Vagina (tissue), 2 donors: Measurements from ENCODE around the gene TM9SF2. TPM values are rescaled to one million over a fixed set of nuclear protein-coding genes. Genes with fewer than 3 reads are reported as not detected.

Experiments
- DNase-seq, 2 donors: peaks; one replicate each; pipeline ENCODE4 v3.0.0-alpha.2; 2017; ENCODE audit errors: extremely low spot score in 2 of 2
- H3K27ac ChIP-seq: fragments of 200-600 bp; sonication (generic); one replicate; pipeline ENCODE4 v1.5.1; 2019
- H3K27me3 ChIP-seq: fragments of 200-600 bp; sonication (generic); one replicate; pipeline ENCODE4 v1.5.1; 2019
- H3K36me3 ChIP-seq, 2 donors: fragments of 200-600 bp; sonication (generic); one replicate each; pipeline ENCODE4 v1.5.1; 2017 to 2019
- H3K4me1 ChIP-seq: fragments of 200-600 bp; sonication (generic); one replicate; pipeline ENCODE4 v1.5.1; 2019
- H3K4me3 ChIP-seq, 2 donors: fragments of 200-600 bp; sonication (generic); 1 replicate in 1 of 2; 2 replicates in 1 of 2; pipeline ENCODE4 v1.5.1; 2016 to 2019
- H3K9me3 ChIP-seq: fragments of 200-600 bp; sonication (generic); one replicate; pipeline ENCODE4 v1.5.1; 2019
- CTCF ChIP-seq, 3 experiments: fragments of 450-650 bp in 2 of 3; fragments of 200-600 bp in 1 of 3; sonication (generic) in 1 of 3; IDR thresholded peaks; one replicate each; pipeline ENCODE4 v1.5.1; 2017 to 2019; ENCODE audit warnings: antibody characterized with exemption in 3 of 3, mild to moderate bottlenecking in 2 of 3, moderate library complexity in 2 of 3
- POLR2A ChIP-seq, 2 donors: fragments of 450-650 bp; IDR thresholded peaks; one replicate each; pipeline ENCODE4 v1.6.1; 2017; ENCODE audit warnings: antibody characterized with exemption in 2 of 2, mild to moderate bottlenecking in 2 of 2, moderate library complexity in 2 of 2
- POLR2AphosphoS5 ChIP-seq, 2 donors: sonication (generic); formaldehyde crosslinking; IDR thresholded peaks; one replicate each; pipeline ENCODE4 v1.9.0; 2017; ENCODE audit warnings: antibody characterized with exemption in 2 of 2, mild to moderate bottlenecking in 2 of 2, low read depth in 1 of 2; ENCODE audit not compliant: insufficient read depth in 1 of 2
- intact Hi-C: fragments of 100-400 bp; cut with DNase I; formaldehyde crosslinking; loops from one replicate; pipeline ENCODE4 v1.15.1; 2023
- small RNA-seq: library from RNA; depleted of rRNA; stranded (forward); fragments of <200 nt; gene quantifications from one replicate; pipeline ENCODE3, GENCODE V24; 2016
- total RNA-seq: library from RNA; depleted of rRNA; stranded (reverse); fragments of >200 nt; gene quantifications from one replicate; pipeline ENCODE4 v1.2.3, GENCODE V29; 2016

Gene TM9SF2
- total RNA-seq, 1 donor from 2014 or later, result 59.2 TPM

GRCh38 chr13:99605420-99606323, 104.4 kb downstream of the TM9SF2 start:
- intact Hi-C loops, result no loop called here
- H3K4me3 ChIP-seq, result peak overlapping the region; percentile 75 to 82
- H3K27me3 ChIP-seq, result no peaks in the 10 kb centered on the region
- no peaks in the 10 kb centered on the region for H3K36me3 ChIP-seq
- peak overlapping the region; percentile 54 for H3K27ac ChIP-seq
- no peak for DNase-seq
- H3K9me3 ChIP-seq, result no peaks in the 10 kb centered on the region
- peaks cover 7% of the 10 kb centered on the region for H3K4me1 ChIP-seq
- TF ChIP-seq POLR2A (IDR thresholded peaks at IDR 0.05), result no peak
- no peak for TF ChIP-seq CTCF (IDR thresholded peaks at IDR 0.05)
- no peak for TF ChIP-seq POLR2AphosphoS5 (IDR thresholded peaks at IDR 0.05; ENCODE audit: insufficient read depth in 1 of 2, low read depth in 1 of 2)

GRCh38 chr13:99606324-99607066, 105.2 kb downstream of the TM9SF2 start, which contains the start of gene CLYBL:
TSS of gene CLYBL (plus strand) at chr13:99606690.
- Histone ChIP-seq H3K36me3 (no peaks in the 10 kb centered on the region), H3K4me3 (peak within 1 kb of the TSS; percentile 75 to 82), H3K4me1 (peaks cover 7% of the 10 kb centered on the region), H3K27me3 (no peaks in the 10 kb centered on the region), H3K9me3 (no peaks in the 10 kb centered on the region), H3K27ac (peak within 1 kb of the TSS; percentile 80)
- DNase-seq, result peak in 1 of 2 donors; percentile 90
- intact Hi-C loops, result no loop called here
- TF ChIP-seq CTCF (IDR thresholded peaks at IDR 0.05) (no peak), POLR2A (IDR thresholded peaks at IDR 0.05) (peak in 1 of 2 donors; percentile 51), POLR2AphosphoS5 (IDR thresholded peaks at IDR 0.05; ENCODE audit: insufficient read depth in 1 of 2, low read depth in 1 of 2) (peak in 1 of 2 donors; percentile 35)

GRCh38 chr13:99608345-99608744, 107.1 kb downstream of the TM9SF2 start:
- H3K9me3 ChIP-seq, result no peaks in the 10 kb centered on the region
- H3K36me3 ChIP-seq, result no peaks in the 10 kb centered on the region
- no peak for DNase-seq
- H3K4me3 ChIP-seq, result no peak overlapping the region
- no peaks in the 10 kb centered on the region for H3K27me3 ChIP-seq
- intact Hi-C loops, result no loop called here
- no peak overlapping the region for H3K27ac ChIP-seq
- peaks cover 7% of the 10 kb centered on the region for H3K4me1 ChIP-seq
- TF ChIP-seq POLR2A (IDR thresholded peaks at IDR 0.05) (no peak), CTCF (IDR thresholded peaks at IDR 0.05) (no peak), POLR2AphosphoS5 (IDR thresholded peaks at IDR 0.05; ENCODE audit: insufficient read depth in 1 of 2, low read depth in 1 of 2) (no peak)

GRCh38 chr13:99610702-99611289, 109.5 kb downstream of the TM9SF2 start:
- no peak for DNase-seq
- Histone ChIP-seq H3K36me3 (no peaks in the 10 kb centered on the region), H3K4me3 (no peak overlapping the region), H3K27me3 (no peaks in the 10 kb centered on the region), H3K4me1 (peaks cover 4% of the 10 kb centered on the region), H3K27ac (no peak overlapping the region), H3K9me3 (no peaks in the 10 kb centered on the region)
- intact Hi-C loops, result no loop called here
- TF ChIP-seq POLR2A (IDR thresholded peaks at IDR 0.05) (no peak), CTCF (IDR thresholded peaks at IDR 0.05) (no peak), POLR2AphosphoS5 (IDR thresholded peaks at IDR 0.05; ENCODE audit: insufficient read depth in 1 of 2, low read depth in 1 of 2) (no peak)

Small RNA genes lying within 50 kb of the gene (small RNA-seq; reads per million reads assigned to genes)
- 0.43 reads per million for gene AL139035.1

Other genes with a start within 250 kb of the TM9SF2 start
- not detected for gene GPR18, start 243.1 kb upstream of the TM9SF2 start, total RNA-seq
- gene GPR183, start 194.1 kb upstream of the TM9SF2 start, total RNA-seq, result 12.0 TPM
- 8.8 TPM for gene CLYBL, start 105.2 kb downstream of the TM9SF2 start, total RNA-seq